Muscle of leg (tissue), 11 donors: ENCODE measurements around the gene IPO13. TPM values are rescaled to one million over a fixed set of nuclear protein-coding genes. Genes with fewer than 3 reads are reported as not detected.

ENCODE experiments used
- DNase-seq: peaks from one replicate; pipeline ENCODE4 v3.0.0; 2013
- H3K27ac ChIP-seq: one replicate; pipeline ENCODE4 v1.5.1; 2013; ENCODE audit warnings: mild to moderate bottlenecking, low read length, control low read depth
- H3K27me3 ChIP-seq: one replicate; pipeline ENCODE4 v1.6.1; 2013; ENCODE audit warnings: low read length; ENCODE audit not compliant: control insufficient read depth, insufficient read depth
- H3K36me3 ChIP-seq: one replicate; pipeline ENCODE4 v1.6.1; 2013; ENCODE audit warnings: low read length; ENCODE audit not compliant: control insufficient read depth, insufficient read depth
- H3K4me1 ChIP-seq: one replicate; pipeline ENCODE4 v1.6.1; 2013; ENCODE audit warnings: low read length; ENCODE audit not compliant: control insufficient read depth, insufficient read depth
- H3K4me3 ChIP-seq: one replicate; pipeline ENCODE4 v1.5.1; 2013; ENCODE audit warnings: low read length, control low read depth
- H3K9me3 ChIP-seq: replicated peaks from 2 replicates; pipeline ENCODE4 v1.6.1; 2013; ENCODE audit warnings: low read depth, low read length; ENCODE audit not compliant: control insufficient read depth
- WGBS: methylation state at CpG from one replicate; pipeline ENCODE4 v1.1.5; 2013; ENCODE audit warnings: missing lambda C conversion rate; ENCODE audit not compliant: insufficient coverage; 5-methylcytosine and 5-hydroxymethylcytosine counted together
- polyA plus RNA-seq, 8 donors: library from polyadenylated mRNA; unstranded; fragments of 120-200 nt; gene quantifications; one replicate each; pipeline versions ENCODE4 v1.2.1 to v1.2.3, GENCODE V29; 2013; ENCODE audit warnings: inconsistent platforms in 1 of 8, low replicate concordance in 1 of 8; ENCODE audit not compliant: insufficient read length in 8 of 8, insufficient read depth in 1 of 8
- total RNA-seq: library from RNA; stranded (reverse); fragments of 120-200 nt; gene quantifications from one replicate; pipeline ENCODE4 v1.2.4, GENCODE V29; 2013

IPO13 gene
- total and polyA plus RNA-seq, 9 donors, result 15.6 to 28.7 (median 24.1) TPM

- Histone ChIP-seq H3K36me3 (peaks cover 85% of the 10 kb centered on the region), H3K4me3 (no peak overlapping the region), H3K27me3 (no peaks in the 10 kb centered on the region), H3K27ac (no peak overlapping the region), H3K9me3 (no peaks in the 10 kb centered on the region), H3K4me1 (no peaks in the 10 kb centered on the region)
- WGBS, result 89% methylated on average over 3 of the region's 3 CpGs
- no peak for DNase-seq
These were observed 14.9 kb downstream of the IPO13 start for GRCh38 chr1:43961692-43962091.

DNA sequence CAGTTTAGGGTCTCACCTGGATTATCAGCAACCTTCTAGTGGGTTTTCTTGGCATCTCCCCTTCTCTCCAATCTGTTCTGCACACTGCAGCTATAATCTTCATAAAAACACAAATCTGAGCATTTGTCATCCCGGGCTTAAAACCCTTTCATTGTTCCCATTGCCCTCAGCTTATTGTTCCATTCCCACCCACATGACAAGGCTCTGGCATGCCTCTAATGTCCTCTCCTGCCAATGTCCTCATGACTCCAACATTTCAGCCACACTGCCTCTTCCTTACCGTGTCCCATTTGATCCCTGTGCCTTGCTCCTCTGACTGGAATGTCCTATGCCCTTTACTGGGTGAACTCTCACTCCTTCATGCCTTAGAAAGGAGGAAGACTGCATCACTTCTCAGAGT, 15.6 kb downstream of the IPO13 start:
- Histone ChIP-seq H3K9me3 (no peaks in the 10 kb centered on the region), H3K36me3 (peaks cover 84% of the 10 kb centered on the region), H3K27ac (no peak overlapping the region), H3K4me3 (no peak overlapping the region), H3K4me1 (no peaks in the 10 kb centered on the region), H3K27me3 (no peaks in the 10 kb centered on the region)
- WGBS, result 89% methylated on average over 2 of the region's 2 CpGs
- DNase-seq, result no peak

- Histone ChIP-seq H3K9me3 (no peaks in the 10 kb centered on the region), H3K27ac (no peak overlapping the region), H3K36me3 (peaks cover 83% of the 10 kb centered on the region), H3K4me3 (no peak overlapping the region), H3K27me3 (no peaks in the 10 kb centered on the region), H3K4me1 (no peaks in the 10 kb centered on the region)
- no peak for DNase-seq
- 93% methylated on average over 3 of the region's 3 CpGs for WGBS
These were observed 16.3 kb downstream of the IPO13 start for GRCh38 chr1:43963006-43963405.

- Histone ChIP-seq H3K36me3 (peaks cover 75% of the 10 kb centered on the region), H3K27ac (no peak overlapping the region), H3K27me3 (no peaks in the 10 kb centered on the region), H3K4me3 (no peak overlapping the region), H3K9me3 (peaks cover 3% of the 10 kb centered on the region), H3K4me1 (no peaks in the 10 kb centered on the region)
- DNase-seq, result no peak
- 81% methylated on average over 2 of the region's 5 CpGs for WGBS
These were observed 17.1 kb downstream of the IPO13 start for GRCh38 chr1:43963890-43964289.

- WGBS, result 91% methylated on average over 2 of the region's 3 CpGs
- Histone ChIP-seq H3K36me3 (peaks cover 60% of the 10 kb centered on the region), H3K4me1 (peaks cover 4% of the 10 kb centered on the region), H3K27ac (no peak overlapping the region), H3K4me3 (no peak overlapping the region), H3K27me3 (no peaks in the 10 kb centered on the region), H3K9me3 (peaks cover 3% of the 10 kb centered on the region)
- DNase-seq, result no peak
These were observed 18.6 kb downstream of the IPO13 start for GRCh38 chr1:43965316-43965715.

DNA sequence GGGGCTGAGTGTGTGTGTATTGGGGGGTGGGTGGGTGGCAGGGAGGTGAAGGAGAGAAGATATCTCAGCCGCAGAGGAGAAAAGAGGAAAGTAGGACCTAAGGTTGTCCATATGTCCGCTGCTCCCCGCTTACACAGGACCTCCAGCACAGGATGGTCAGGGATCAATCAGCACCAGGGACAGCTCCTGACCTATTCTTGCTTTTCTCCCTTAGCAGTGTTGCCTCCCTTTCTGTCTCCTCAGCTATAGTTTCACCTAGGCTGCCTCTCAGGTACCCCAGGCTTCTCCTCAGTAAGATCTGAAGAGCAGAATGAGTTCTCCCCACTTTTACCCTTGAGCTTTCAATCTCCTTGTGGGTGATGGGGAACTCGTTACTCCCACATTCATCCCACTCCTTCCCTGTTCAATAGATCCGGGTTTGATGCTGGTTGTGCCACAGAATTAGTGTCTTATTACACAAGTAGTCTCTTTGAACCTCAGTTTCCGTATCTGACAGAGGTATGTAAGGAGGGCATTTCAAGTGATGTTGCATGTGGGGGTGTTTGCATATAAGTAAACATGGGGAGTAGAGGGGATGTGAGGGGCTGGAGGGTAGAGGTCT, 21.7 kb downstream of the IPO13 start:
- H3K36me3 ChIP-seq, result peaks cover 57% of the 10 kb centered on the region
- peaks cover 3% of the 10 kb centered on the region for H3K9me3 ChIP-seq
- WGBS, result 65% methylated on average over 4 of the region's 6 CpGs
- DNase-seq, result peak; percentile 62
- H3K27ac ChIP-seq, result no peak overlapping the region
- no peaks in the 10 kb centered on the region for H3K27me3 ChIP-seq
- H3K4me1 ChIP-seq, result peaks cover 12% of the 10 kb centered on the region
- no peak overlapping the region for H3K4me3 ChIP-seq

GRCh38 chr1:43969416-43969745, 22.6 kb downstream of the IPO13 start:
- Histone ChIP-seq H3K4me1 (peaks cover 17% of the 10 kb centered on the region), H3K27me3 (no peaks in the 10 kb centered on the region), H3K4me3 (no peak overlapping the region), H3K36me3 (peaks cover 52% of the 10 kb centered on the region), H3K27ac (no peak overlapping the region), H3K9me3 (peaks cover 3% of the 10 kb centered on the region)
- WGBS, result 33% methylated on average over 4 of the region's 7 CpGs
- no peak for DNase-seq

- H3K4me1 ChIP-seq, result peaks cover 17% of the 10 kb centered on the region
- H3K36me3 ChIP-seq, result peaks cover 48% of the 10 kb centered on the region
- no peak within 1 kb of the TSS for H3K27ac ChIP-seq
- peak; percentile 99 for DNase-seq
- H3K27me3 ChIP-seq, result no peaks in the 10 kb centered on the region
- WGBS, result 3% methylated on average over 20 of the region's 47 CpGs
- H3K4me3 ChIP-seq, result peak within 1 kb of the TSS; percentile 94
- peaks cover 3% of the 10 kb centered on the region for H3K9me3 ChIP-seq
These were observed 23.2 kb downstream of the IPO13 start, which contains the start of gene DPH2 for GRCh38 chr1:43969746-43970466. DPH2 (plus strand) TSS chr1:43970010; CDS start chr1:43970176, 166 bp downstream.

GRCh38 chr1:43970502-43970901, 23.8 kb downstream of the IPO13 start:
- H3K4me3 ChIP-seq, result peak overlapping the region; percentile 94
- peaks cover 47% of the 10 kb centered on the region for H3K36me3 ChIP-seq
- 7% methylated on average over 2 of the region's 5 CpGs for WGBS
- H3K27me3 ChIP-seq, result no peaks in the 10 kb centered on the region
- peaks cover 21% of the 10 kb centered on the region for H3K4me1 ChIP-seq
- DNase-seq, result no peak
- H3K27ac ChIP-seq, result no peak overlapping the region
- peaks cover 3% of the 10 kb centered on the region for H3K9me3 ChIP-seq

- peaks cover 25% of the 10 kb centered on the region for H3K4me1 ChIP-seq
- no peaks in the 10 kb centered on the region for H3K27me3 ChIP-seq
- DNase-seq, result no peak
- peaks cover 3% of the 10 kb centered on the region for H3K9me3 ChIP-seq
- no peak overlapping the region for H3K27ac ChIP-seq
- peaks cover 44% of the 10 kb centered on the region for H3K36me3 ChIP-seq
- WGBS, result 90% methylated on average over 7 of the region's 9 CpGs
- H3K4me3 ChIP-seq, result peak overlapping the region; percentile 94
These were observed 24.2 kb downstream of the IPO13 start for GRCh38 chr1:43970911-43971310.
